ENCODE data around the gene EIF3B. TPM values are rescaled to one million over a fixed set of nuclear protein-coding genes. Genes with fewer than 3 reads are reported as not detected.
"Not testable (repeated sequence)": the region's sequence is repeated elsewhere in the genome, so short reads cannot be mapped to it uniquely, and the experiment has no call there.

EIF3B gene
- total and polyA plus RNA-seq, 4 donors: 28.7 to 95.2 (median 84.7) TPM

DNA sequence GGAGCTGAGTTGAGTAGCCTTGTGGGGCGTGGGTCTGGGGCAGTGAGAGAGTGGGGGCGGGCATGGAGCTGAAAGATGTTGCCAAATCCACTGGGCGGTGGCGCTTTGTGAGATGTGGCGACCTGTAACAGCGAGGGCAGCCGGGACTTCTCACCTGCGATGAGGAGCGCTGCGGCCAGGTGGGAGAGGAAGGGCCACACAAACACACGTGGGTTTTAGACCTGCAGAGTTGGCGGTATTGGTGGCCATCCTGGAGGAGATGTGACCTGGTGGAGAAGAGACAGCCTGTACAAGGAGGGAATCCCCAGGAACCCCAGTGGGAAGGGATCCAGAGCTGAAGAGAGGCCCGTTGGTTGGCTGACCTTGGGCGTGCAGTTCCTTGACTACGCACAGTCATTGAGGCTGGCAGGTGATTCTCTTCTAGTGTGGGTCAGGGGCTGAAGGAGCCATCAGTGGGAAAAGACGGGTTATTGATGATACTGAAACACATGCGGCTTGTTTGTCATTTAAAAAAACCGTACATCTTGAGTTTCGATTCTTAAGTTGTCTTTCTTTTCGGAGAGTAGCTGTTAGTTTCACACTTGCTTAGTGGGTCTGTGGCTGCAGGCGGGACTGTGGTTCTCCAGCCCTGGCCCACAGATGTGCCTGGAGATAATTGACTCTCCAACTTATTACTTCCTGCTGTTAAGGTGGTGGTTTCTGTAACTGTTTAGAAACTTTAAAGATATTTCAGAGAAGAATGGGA lies 51.1 kb downstream of the EIF3B start:
- H3K27me3 ChIP-seq (ENCODE audit: control insufficient read depth in 1 of 2, insufficient read depth in 2 of 2, low read length in 1 of 2): no peaks in the 10 kb centered on the region
- 93 to 97% methylated on average over 21 of the region's 21 CpGs for WGBS, 2 donors
- H3K9me3 ChIP-seq (ENCODE audit: control insufficient read depth, low read length): no peaks in the 10 kb centered on the region
- H3K27ac ChIP-seq (ENCODE audit: low read depth in 1 of 2, low read length in 2 of 2): no peak overlapping the region
- intact Hi-C loops (cut with DNase I): no loop called here
- no peaks in the 10 kb centered on the region for H3K36me3 ChIP-seq (ENCODE audit: control insufficient read depth in 1 of 2, insufficient read depth in 2 of 2, low read length in 1 of 2)
- ATAC-seq (ENCODE audit: low FRiP score): no peak
- DNase-seq: no peak
- H3K4me1 ChIP-seq (ENCODE audit: control insufficient read depth in 1 of 2, insufficient read depth in 2 of 2, low read length in 2 of 2): no peaks in the 10 kb centered on the region
- H3K4me3 ChIP-seq (ENCODE audit: low read length in 2 of 2): no peak overlapping the region

DNA sequence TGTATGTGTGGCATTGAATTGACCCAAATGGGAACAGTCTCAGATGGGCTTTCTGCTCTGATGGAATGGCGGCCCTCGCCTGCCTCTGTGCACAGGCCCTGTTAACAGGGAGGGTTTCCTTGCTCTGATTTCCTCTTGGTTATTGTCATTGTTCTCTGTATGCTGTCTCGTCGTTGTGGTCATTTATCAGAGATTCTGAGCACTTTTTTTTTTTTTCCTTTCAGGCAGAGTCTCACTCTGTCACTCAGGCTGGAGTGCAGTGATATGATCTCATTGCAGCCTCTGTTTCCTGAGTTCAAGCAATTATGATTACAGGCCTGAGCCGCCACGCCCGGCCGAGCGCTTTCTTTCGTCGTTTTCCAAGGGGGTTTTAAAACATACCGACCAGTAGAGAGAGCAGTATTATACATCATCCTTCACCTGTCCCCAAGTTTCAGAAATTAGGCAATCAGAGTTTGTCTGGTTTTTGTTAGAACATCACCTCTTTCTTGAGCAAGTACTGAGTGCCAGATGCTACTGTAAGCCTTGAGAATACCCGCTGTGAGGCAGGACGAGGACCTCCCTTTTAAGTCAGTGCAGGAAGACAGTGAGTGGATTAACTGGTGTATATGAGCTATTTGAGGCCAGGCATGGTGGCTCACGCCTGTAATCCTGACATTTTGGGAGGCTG lies 55.3 kb downstream of the EIF3B start:
- 85% methylated on average over 15 of the region's 15 CpGs for WGBS, 2 donors
- DNase-seq: no peak
- Histone ChIP-seq H3K9me3 (ENCODE audit: control insufficient read depth, low read length) (no peaks in the 10 kb centered on the region), H3K36me3 (ENCODE audit: control insufficient read depth in 1 of 2, insufficient read depth in 2 of 2, low read length in 1 of 2) (no peaks in the 10 kb centered on the region), H3K4me1 (ENCODE audit: control insufficient read depth in 1 of 2, insufficient read depth in 2 of 2, low read length in 2 of 2) (peaks cover 0 to 4% of the 10 kb centered on the region in 2 donors), H3K27me3 (ENCODE audit: control insufficient read depth in 1 of 2, insufficient read depth in 2 of 2, low read length in 1 of 2) (no peaks in the 10 kb centered on the region), H3K4me3 (ENCODE audit: low read length in 2 of 2) (no peak overlapping the region), H3K27ac (ENCODE audit: low read depth in 1 of 2, low read length in 2 of 2) (no peak overlapping the region)
- intact Hi-C loops (cut with DNase I): no loop called here
- ATAC-seq (ENCODE audit: low FRiP score): no peak

DNA sequence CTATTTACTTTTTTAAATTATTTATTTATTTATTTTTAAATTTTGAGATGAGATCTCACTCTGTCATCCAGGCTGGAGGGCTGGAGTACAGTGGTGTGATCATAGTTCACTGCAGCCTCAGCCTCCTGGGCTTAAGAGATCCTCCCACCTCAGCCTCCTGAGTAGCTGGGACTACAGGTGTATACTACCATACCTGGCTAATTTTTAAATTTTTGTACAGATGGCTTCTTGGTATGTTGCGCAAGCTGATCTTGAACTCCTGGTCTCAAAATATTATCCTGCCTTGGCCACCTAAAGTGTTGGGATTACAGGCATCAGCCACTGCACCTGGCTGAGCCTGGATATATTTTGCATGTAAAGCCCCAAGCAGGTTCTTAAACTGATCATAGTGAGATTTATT lies 56.4 kb downstream of the EIF3B start:
- intact Hi-C loops (cut with DNase I): no loop called here
- H3K27ac ChIP-seq (ENCODE audit: low read depth in 1 of 2, low read length in 2 of 2): no peak overlapping the region

DNA sequence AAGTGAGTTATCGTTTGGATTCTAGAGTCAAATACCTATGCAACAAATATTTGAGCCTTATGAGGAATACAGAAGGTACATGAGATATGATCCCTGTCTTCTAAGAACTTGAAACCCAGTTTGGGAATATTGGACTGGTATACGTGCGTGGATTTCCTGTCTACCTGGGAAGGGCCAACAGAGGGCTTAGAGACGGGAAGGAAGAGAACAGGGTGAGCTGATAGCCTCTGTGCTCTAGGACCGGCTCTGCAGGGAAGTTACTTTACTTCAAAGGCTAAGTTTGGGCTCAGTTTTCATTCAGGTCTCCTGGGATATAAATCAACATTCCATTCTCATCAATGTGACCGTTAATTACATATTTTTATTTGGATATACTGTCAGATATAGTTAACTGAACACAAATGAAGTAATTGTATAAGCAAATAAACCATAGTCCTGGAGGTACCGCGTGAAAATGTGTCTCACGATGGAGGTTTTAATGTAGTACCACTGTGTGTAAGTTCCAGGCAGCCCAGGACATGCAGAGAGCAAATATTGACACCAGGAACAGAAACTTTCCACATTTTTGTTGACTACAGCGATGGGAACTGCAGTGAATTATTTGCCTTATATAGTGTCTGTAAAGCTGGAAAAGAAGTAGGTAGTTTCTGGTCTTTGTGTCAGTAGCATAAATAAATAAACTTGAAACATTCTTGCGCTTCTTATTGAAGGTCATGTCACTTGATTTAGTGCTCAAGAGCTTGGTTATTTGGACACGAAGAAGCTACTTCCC lies 57.4 kb downstream of the EIF3B start:
- H3K27me3 ChIP-seq (ENCODE audit: control insufficient read depth in 1 of 2, insufficient read depth in 2 of 2, low read length in 1 of 2): no peaks in the 10 kb centered on the region
- H3K36me3 ChIP-seq (ENCODE audit: control insufficient read depth in 1 of 2, insufficient read depth in 2 of 2, low read length in 1 of 2): no peaks in the 10 kb centered on the region
- H3K4me1 ChIP-seq (ENCODE audit: control insufficient read depth in 1 of 2, insufficient read depth in 2 of 2, low read length in 2 of 2): peaks cover 0 to 4% of the 10 kb centered on the region in 2 donors
- no peak overlapping the region for H3K4me3 ChIP-seq (ENCODE audit: low read length in 2 of 2)
- WGBS, 2 donors: 52 to 58% methylated on average over 12 of the region's 12 CpGs
- no peaks in the 10 kb centered on the region for H3K9me3 ChIP-seq (ENCODE audit: control insufficient read depth, low read length)
- ATAC-seq (ENCODE audit: low FRiP score): no peak
- no peak for DNase-seq
- intact Hi-C loops (cut with DNase I): no loop called here
- no peak overlapping the region for H3K27ac ChIP-seq (ENCODE audit: low read depth in 1 of 2, low read length in 2 of 2)

More for the DNA sequence above, 56.4 kb downstream of the EIF3B start:
- Histone ChIP-seq H3K9me3 (ENCODE audit: control insufficient read depth, low read length) (no peaks in the 10 kb centered on the region), H3K4me1 (ENCODE audit: control insufficient read depth in 1 of 2, insufficient read depth in 2 of 2, low read length in 2 of 2) (peaks cover 0 to 4% of the 10 kb centered on the region in 2 donors), H3K27me3 (ENCODE audit: control insufficient read depth in 1 of 2, insufficient read depth in 2 of 2, low read length in 1 of 2) (no peaks in the 10 kb centered on the region), H3K36me3 (ENCODE audit: control insufficient read depth in 1 of 2, insufficient read depth in 2 of 2, low read length in 1 of 2) (no peaks in the 10 kb centered on the region), H3K4me3 (ENCODE audit: low read length in 2 of 2) (no peak overlapping the region)
- WGBS, 2 donors: 98 to 100% methylated on average over 1 of the region's 1 CpG
- ATAC-seq (ENCODE audit: low FRiP score) (no peak), DNase-seq (no peak)

DNA sequence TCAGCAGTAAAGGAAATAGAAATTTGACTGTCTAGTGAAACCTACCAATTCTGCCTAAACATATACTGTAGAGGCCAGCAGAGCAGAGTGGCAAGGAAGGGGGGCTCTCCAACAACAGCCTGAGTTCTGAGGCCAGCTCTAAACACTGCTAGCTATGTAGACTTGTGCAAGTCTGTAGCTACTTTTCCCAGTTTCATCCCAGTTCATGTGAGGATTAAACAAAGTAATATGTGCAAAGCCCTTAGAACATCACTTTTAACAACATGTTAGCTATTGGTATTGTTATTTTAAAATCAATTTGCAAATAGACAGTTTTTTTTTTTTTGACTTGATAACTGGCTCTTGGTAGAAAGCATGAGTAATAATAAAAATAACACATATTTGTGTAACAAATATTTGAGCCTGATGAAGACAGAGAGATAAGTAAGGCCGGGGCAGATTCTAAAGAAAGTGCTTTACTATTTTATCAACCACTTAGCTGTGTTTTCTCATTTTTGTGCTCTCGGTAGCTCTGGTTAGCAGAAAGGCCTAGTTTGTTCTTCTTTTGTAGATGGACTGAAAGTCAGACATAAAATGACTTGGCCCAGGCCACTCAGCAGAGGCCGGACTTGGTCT lies 58.1 kb downstream of the EIF3B start:
- intact Hi-C loops (cut with DNase I): no loop called here
- H3K27me3 ChIP-seq (ENCODE audit: control insufficient read depth in 1 of 2, insufficient read depth in 2 of 2, low read length in 1 of 2): no peaks in the 10 kb centered on the region
- H3K4me1 ChIP-seq (ENCODE audit: control insufficient read depth in 1 of 2, insufficient read depth in 2 of 2, low read length in 2 of 2): peaks cover 0 to 4% of the 10 kb centered on the region in 2 donors
- DNase-seq: no peak
- WGBS, 2 donors: 20 to 23% methylated on average over 3 of the region's 3 CpGs
- H3K36me3 ChIP-seq (ENCODE audit: control insufficient read depth in 1 of 2, insufficient read depth in 2 of 2, low read length in 1 of 2): no peaks in the 10 kb centered on the region
- ATAC-seq (ENCODE audit: low FRiP score): no peak
- no peak overlapping the region for H3K4me3 ChIP-seq (ENCODE audit: low read length in 2 of 2)
- H3K27ac ChIP-seq (ENCODE audit: low read depth in 1 of 2, low read length in 2 of 2): peak overlapping the region in 1 of 2 donors; percentile 46
- H3K9me3 ChIP-seq (ENCODE audit: control insufficient read depth, low read length): no peaks in the 10 kb centered on the region

DNA sequence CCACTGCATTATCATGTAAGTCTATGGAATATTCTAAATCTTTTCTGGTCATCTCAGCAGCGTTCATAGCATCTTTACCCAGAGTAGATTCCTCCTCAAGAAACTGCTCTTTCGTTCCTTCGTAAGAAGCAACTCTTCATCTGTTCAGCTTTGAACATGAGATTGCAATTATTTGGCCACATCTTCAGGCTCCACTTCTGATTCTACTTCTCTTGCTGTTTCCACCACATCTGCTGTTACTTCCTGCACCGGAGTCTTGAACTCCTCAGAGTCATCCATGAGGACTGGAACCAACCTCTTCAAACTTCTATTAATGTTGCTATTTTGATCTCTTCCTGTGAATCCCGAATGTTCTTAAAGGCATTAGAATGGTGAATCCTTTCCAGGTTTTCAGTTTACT lies 61.4 kb downstream of the EIF3B start:
- Histone ChIP-seq H3K9me3 (ENCODE audit: control insufficient read depth, low read length) (no peaks in the 10 kb centered on the region), H3K4me1 (ENCODE audit: control insufficient read depth in 1 of 2, insufficient read depth in 2 of 2, low read length in 2 of 2) (peaks cover 0 to 4% of the 10 kb centered on the region in 2 donors), H3K36me3 (ENCODE audit: control insufficient read depth in 1 of 2, insufficient read depth in 2 of 2, low read length in 1 of 2) (no peaks in the 10 kb centered on the region), H3K4me3 (ENCODE audit: low read length in 2 of 2) (no peak overlapping the region), H3K27me3 (ENCODE audit: control insufficient read depth in 1 of 2, insufficient read depth in 2 of 2, low read length in 1 of 2) (no peaks in the 10 kb centered on the region), H3K27ac (ENCODE audit: low read depth in 1 of 2, low read length in 2 of 2) (no peak overlapping the region)
- intact Hi-C loops (cut with DNase I): no loop called here
- DNase-seq (no peak), ATAC-seq (ENCODE audit: low FRiP score) (no peak)
- 89 to 92% methylated on average over 5 of the region's 5 CpGs for WGBS, 2 donors

DNA sequence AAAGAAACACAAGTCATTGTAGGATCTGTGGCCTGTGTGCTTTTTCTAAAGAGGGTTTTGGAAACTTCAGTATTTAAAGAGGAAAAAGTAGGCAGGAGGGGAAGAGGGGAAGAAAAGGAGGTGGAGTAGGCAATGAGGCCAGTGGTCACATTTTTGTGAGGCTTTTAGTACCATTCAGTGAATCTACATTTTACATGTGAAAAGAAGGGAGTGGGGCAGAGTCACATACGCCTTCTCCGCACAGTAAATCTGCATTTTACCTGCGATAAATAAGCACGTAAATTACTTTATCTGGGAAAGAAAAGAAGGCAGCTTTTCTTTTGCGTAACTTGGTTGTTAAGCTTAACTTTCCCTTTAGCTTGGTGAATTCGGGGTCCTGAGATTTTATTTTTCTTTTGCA lies 62.0 kb downstream of the EIF3B start:
- no peaks in the 10 kb centered on the region for H3K9me3 ChIP-seq (ENCODE audit: control insufficient read depth, low read length)
- no peaks in the 10 kb centered on the region for H3K27me3 ChIP-seq (ENCODE audit: control insufficient read depth in 1 of 2, insufficient read depth in 2 of 2, low read length in 1 of 2)
- DNase-seq: no peak
- H3K4me3 ChIP-seq (ENCODE audit: low read length in 2 of 2): no peak overlapping the region
- no peak overlapping the region for H3K27ac ChIP-seq (ENCODE audit: low read depth in 1 of 2, low read length in 2 of 2)
- intact Hi-C loops (cut with DNase I): no loop called here
- peaks cover 0 to 4% of the 10 kb centered on the region in 2 donors for H3K4me1 ChIP-seq (ENCODE audit: control insufficient read depth in 1 of 2, insufficient read depth in 2 of 2, low read length in 2 of 2)
- ATAC-seq (ENCODE audit: low FRiP score): no peak
- H3K36me3 ChIP-seq (ENCODE audit: control insufficient read depth in 1 of 2, insufficient read depth in 2 of 2, low read length in 1 of 2): no peaks in the 10 kb centered on the region
- 94 to 96% methylated on average over 6 of the region's 6 CpGs for WGBS, 2 donors

DNA sequence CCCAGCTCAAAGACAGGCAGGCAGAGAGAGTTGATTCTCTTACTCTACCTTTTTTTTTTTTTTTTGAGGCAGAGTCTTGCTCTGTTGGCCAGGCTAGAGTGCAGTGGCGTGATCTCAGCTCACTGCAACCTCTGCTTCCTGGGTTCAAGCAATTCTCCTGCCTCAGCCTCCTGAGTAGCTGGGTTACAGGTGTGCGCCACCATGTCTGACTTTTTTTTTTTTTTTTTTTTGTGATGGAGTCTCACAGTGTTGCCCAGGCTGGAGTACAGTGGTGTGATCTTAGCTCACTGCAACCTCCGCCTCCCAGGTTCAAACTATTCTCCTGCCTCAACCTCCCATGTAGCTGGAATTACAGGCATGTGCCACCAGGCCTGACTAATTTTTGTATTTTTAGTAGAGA lies 62.6 kb downstream of the EIF3B start:
- WGBS, 2 donors: 100% methylated on average over 3 of the region's 3 CpGs
- H3K4me3 ChIP-seq (ENCODE audit: low read length in 2 of 2); H3K36me3 ChIP-seq (ENCODE audit: control insufficient read depth in 1 of 2, insufficient read depth in 2 of 2, low read length in 1 of 2); DNase-seq; H3K9me3 ChIP-seq (ENCODE audit: control insufficient read depth, low read length); H3K4me1 ChIP-seq (ENCODE audit: control insufficient read depth in 1 of 2, insufficient read depth in 2 of 2, low read length in 2 of 2); H3K27ac ChIP-seq (ENCODE audit: low read depth in 1 of 2, low read length in 2 of 2); ATAC-seq (ENCODE audit: low FRiP score); intact Hi-C loops (cut with DNase I); H3K27me3 ChIP-seq (ENCODE audit: control insufficient read depth in 1 of 2, insufficient read depth in 2 of 2, low read length in 1 of 2): not testable (repeated sequence)

All from aorta (tissue), 5 donors.